ENCODE data around the gene SLC9A9. TPM values are rescaled to one million over a fixed set of nuclear protein-coding genes. Genes with fewer than 3 reads are reported as not detected.

SLC9A9 gene
- total RNA-seq, 1 donor from 2014 or later, result 7.1 TPM

GRCh38 chr3:143222981-143223380 lies 625.3 kb downstream of the SLC9A9 start:
- DNase-seq (ENCODE audit: low read depth in 2 of 2), result no peak

GRCh38 chr3:143222505-143222904 lies 625.8 kb downstream of the SLC9A9 start:
- no peak for DNase-seq (ENCODE audit: low read depth in 2 of 2)

DNA sequence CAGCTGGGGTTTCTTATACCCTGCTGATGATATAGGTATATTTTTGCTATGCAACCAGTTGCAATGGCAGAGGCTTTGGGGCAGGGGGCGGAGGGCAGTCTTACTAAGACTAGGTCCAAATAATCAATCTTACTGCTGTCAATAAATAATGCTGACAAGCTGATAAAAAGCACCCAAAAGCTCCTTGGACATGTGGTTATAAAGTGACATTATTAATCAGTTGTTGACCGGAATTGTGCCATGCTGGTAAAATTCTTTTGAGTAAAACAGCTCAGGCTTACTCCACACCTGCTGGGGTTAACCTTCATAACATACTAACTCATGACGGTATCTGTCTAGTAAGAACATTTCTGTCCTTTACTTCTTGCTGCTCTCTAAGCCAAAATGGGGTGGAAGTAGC lies 626.8 kb downstream of the SLC9A9 start:
- no peak for DNase-seq (ENCODE audit: low read depth in 2 of 2)

GRCh38 chr3:143220741-143221140 lies 627.5 kb downstream of the SLC9A9 start:
- DNase-seq (ENCODE audit: low read depth in 2 of 2), result no peak

DNA sequence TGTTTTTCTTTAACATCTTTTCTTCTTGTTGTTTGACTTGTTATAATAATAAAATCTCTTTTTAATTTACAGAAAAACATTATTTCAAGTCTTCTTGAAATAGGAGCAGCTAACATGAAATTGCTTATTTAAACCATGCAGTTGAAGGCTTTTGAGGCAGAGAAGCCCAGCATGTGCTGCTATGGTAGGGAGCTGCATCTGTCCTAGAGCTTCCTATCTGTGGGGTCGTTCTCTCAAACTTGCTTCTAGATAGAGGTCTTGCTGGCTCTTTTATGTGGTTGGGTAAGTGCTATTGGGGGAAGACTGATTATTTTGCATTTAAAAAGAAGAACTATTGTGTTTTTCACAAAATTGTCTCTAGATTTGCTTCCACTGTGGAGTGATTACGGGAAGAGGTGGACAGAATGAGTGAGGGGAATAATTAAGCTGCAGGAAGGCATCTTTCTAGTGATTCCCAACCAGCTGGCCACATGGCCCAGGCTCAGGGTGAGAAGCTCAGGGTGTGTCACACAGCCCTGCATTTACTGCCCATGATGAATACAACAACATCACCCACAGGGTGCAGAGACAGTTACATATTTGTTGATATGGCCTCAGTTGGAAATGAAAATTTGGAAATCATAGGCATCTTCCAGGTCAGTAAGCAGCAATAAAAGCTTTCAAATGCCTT lies 630.0 kb downstream of the SLC9A9 start:
- DNase-seq (ENCODE audit: low read depth in 2 of 2), result no peak

GRCh38 chr3:143217283-143217682 lies 631.0 kb downstream of the SLC9A9 start:
- DNase-seq (ENCODE audit: low read depth in 2 of 2), result no peak

- DNase-seq (ENCODE audit: low read depth in 2 of 2), result peak in 1 of 2 donors; percentile 17
Measured at GRCh38 chr3:143216709-143217182, 631.5 kb downstream of the SLC9A9 start.

Other genes with a start within 250 kb of the SLC9A9 start
- gene DIPK2A, start 123.4 kb upstream of the SLC9A9 start, total RNA-seq, result 21.6 and 32.7 TPM in 2 replicates